Measurements from ENCODE around the gene C16orf87. TPM values are rescaled to one million over a fixed set of nuclear protein-coding genes. Genes with fewer than 3 reads are reported as not detected.
A peak's percentile ranks its signal among the peaks of the same experiment; 100 is the strongest.

Gene C16orf87
- total and polyA plus RNA-seq, 2 experiments from 2014 or later, result 7.9 to 17.6 TPM

DNA sequence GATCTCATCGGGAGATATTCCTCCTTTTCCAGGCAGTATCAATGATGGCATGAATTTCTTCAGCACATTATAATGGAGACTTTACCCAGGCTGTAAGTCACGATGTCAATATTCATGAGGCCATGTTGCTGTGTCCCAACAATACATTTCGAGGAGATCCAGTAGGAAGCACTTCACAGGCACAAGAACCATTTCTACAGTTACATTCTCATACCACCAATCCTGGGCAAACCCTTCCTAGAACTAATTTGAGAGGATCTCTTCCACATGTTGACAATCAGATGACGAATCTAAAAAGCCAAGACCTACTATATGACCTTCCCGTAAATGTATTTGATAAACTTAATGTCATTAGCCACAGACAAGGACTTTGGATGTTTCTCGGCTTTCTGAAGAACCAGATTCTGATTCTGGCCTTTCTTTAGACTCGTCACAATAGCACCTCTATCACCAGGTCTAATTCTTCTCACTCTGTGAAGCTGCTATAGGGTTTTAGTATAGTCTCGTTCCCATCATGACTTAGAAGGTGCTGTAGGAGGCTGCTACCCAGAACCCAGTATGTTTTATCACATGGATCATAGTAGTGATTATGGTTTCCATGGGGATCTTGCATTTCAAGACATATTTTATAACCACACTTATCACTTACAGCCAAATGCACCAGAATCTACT, 40.2 kb downstream of the C16orf87 start:
- no peaks in the 10 kb centered on the region for H3K4me1 ChIP-seq (ENCODE audit: insufficient read depth)
- H3K9me2 ChIP-seq (ENCODE audit: insufficient read depth), result no peaks in the 10 kb centered on the region
- 84 to 85% methylated on average over 8 of the region's 8 CpGs for WGBS, 2 experiments (ENCODE audit: low coverage in 1 of 2, low lambda C conversion rate in 2 of 2, missing lambda C conversion rate in 2 of 2)
- H4K20me1 ChIP-seq (ENCODE audit: insufficient read depth), result no peaks in the 10 kb centered on the region
- H2AFZ ChIP-seq, result peak overlapping the region; percentile 86
- no peaks in the 10 kb centered on the region for H3K36me3 ChIP-seq (ENCODE audit: low read depth)
- DNase-seq, result peak; percentile 17
- in situ Hi-C loops (cut with MboI), result no loop called here
- peak overlapping the region; percentile 90 for H3K9ac ChIP-seq
- H3K4me2 ChIP-seq (ENCODE audit: unreplicated experiment), result peak overlapping the region; percentile 90
- no peaks in the 10 kb centered on the region for H3K79me2 ChIP-seq (ENCODE audit: insufficient read depth)
- peaks cover 12% of the 10 kb centered on the region; the same call in 1 of the 2 replicates for H3F3A ChIP-seq (ENCODE audit: insufficient read depth)
- H3K27ac ChIP-seq, result peak overlapping the region; percentile 74
- H3K9me3 ChIP-seq (ENCODE audit: low read depth), result no peaks in the 10 kb centered on the region
- H3K27me3 ChIP-seq (replicated peaks; ENCODE audit: insufficient read depth), result no peaks in the 10 kb centered on the region
- TF ChIP-seq EZH2phosphoT487 (IDR thresholded peaks at IDR 0.05; ENCODE audit: insufficient read depth, low read depth) (no peak), EZH2 (IDR thresholded peaks at IDR 0.05; ENCODE audit: insufficient read depth, poor library complexity, severe bottlenecking) (no peak)
- H3K4me3 ChIP-seq, result peak overlapping the region; percentile 79

DNA sequence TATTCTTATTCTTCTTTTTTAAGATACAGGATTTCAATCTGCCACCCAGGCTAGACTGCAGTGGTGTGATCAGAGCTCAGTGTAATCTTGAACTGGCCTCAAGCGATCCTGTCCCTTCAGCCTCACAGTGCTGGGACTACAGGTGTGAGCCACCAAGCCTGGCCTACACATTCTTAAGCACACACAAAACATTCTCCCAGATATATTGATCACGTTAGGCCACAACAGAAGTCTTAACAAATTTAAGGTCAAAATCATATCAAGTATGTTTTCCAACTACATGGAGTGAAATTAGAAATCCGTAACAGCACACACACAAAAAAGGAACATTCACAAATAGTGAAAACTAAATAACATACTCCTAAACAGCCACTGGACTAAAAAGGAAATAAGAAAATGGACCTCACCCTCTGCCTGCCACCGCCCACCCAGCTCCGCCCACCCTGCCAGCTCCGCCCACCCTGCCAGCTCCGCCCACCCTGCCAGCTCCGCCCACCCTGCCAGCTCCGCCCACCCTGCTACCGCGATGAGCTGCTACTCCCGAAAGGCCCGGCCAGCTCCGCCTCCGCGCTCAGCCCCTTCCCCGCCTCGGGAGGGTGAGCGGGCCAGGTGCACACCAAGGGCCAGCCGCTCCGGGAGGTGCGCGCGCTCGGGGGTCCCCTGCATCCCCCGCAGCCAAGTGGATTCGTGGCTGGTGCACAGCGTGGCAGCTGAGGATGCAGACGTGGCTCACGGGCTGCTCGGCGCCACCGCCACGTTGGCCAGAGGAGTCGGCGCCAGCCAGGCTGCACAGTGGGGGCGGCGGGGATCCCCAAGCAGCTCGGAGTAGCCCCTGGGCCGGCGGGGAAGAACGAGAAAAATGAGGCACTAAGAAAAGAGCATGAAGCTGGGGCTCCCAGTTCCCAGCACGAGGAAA, 41.2 kb downstream of the C16orf87 start:
- no peaks in the 10 kb centered on the region for H3K9me3 ChIP-seq (ENCODE audit: low read depth)
- no peaks in the 10 kb centered on the region for H4K20me1 ChIP-seq (ENCODE audit: insufficient read depth)
- H3K27me3 ChIP-seq (replicated peaks; ENCODE audit: insufficient read depth), result no peaks in the 10 kb centered on the region
- DNase-seq, result peak; percentile 80
- H3K27ac ChIP-seq, result peak overlapping the region; percentile 74
- in situ Hi-C loops (cut with MboI), result no loop called here
- H2AFZ ChIP-seq, result peak overlapping the region; percentile 86
- H3K79me2 ChIP-seq (ENCODE audit: insufficient read depth), result no peaks in the 10 kb centered on the region
- H3K9me2 ChIP-seq (ENCODE audit: insufficient read depth), result no peaks in the 10 kb centered on the region
- peak overlapping the region; percentile 79 for H3K4me3 ChIP-seq
- peaks cover 12% of the 10 kb centered on the region; the same call in 1 of the 2 replicates for H3F3A ChIP-seq (ENCODE audit: insufficient read depth)
- peak overlapping the region; percentile 90 for H3K4me2 ChIP-seq (ENCODE audit: unreplicated experiment)
- no peaks in the 10 kb centered on the region for H3K4me1 ChIP-seq (ENCODE audit: insufficient read depth)
- peak overlapping the region; percentile 90 for H3K9ac ChIP-seq
- H3K36me3 ChIP-seq (ENCODE audit: low read depth), result no peaks in the 10 kb centered on the region
- 8 to 11% methylated on average over 37 to 43 of the region's 43 CpGs for WGBS, 2 experiments (ENCODE audit: low coverage in 1 of 2, low lambda C conversion rate in 2 of 2, missing lambda C conversion rate in 2 of 2)
- TF ChIP-seq EZH2 (IDR thresholded peaks at IDR 0.05; ENCODE audit: insufficient read depth, poor library complexity, severe bottlenecking), result no peak
- TF ChIP-seq EZH2phosphoT487 (IDR thresholded peaks at IDR 0.05; ENCODE audit: insufficient read depth, low read depth), result no peak

DNA sequence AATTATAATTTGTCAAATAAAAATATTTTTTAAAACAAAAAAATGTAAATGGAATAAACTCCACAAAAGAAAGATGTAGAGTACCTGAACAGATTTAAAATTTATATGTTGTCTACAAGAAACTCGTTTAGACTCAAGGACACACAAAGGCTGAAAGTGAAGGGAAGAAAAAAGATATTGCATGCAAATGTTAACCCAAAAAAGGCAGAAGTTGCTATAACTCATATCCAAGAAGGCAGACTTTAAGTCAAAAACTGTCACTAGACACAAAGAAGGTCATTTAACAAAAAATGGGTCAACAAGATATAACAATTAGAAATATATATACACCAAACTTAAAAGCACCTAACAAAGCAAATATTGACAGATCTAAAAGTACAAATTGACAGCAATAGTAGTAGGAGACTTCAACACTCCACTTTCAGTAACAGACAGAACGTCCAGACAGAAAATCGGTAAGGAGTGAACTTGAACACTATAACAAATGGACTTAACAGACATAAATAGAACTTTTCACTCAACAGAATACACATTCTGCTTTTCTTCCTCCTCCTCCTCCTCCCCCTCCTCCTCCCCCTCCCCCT, 42.0 kb downstream of the C16orf87 start:
- Histone ChIP-seq H3K79me2 (ENCODE audit: insufficient read depth) (no peaks in the 10 kb centered on the region), H3K27ac (no peak overlapping the region), H3K4me3 (no peak overlapping the region), H4K20me1 (ENCODE audit: insufficient read depth) (no peaks in the 10 kb centered on the region), H2AFZ (no peak overlapping the region), H3K9me3 (ENCODE audit: low read depth) (no peaks in the 10 kb centered on the region), H3F3A (ENCODE audit: insufficient read depth) (peaks cover 13% of the 10 kb centered on the region; the same call in 1 of the 2 replicates), H3K4me2 (ENCODE audit: unreplicated experiment) (no peak overlapping the region), H3K9me2 (ENCODE audit: insufficient read depth) (no peaks in the 10 kb centered on the region), H3K9ac (no peak overlapping the region), H3K36me3 (ENCODE audit: low read depth) (no peaks in the 10 kb centered on the region), H3K27me3 (replicated peaks; ENCODE audit: insufficient read depth) (no peaks in the 10 kb centered on the region), H3K4me1 (ENCODE audit: insufficient read depth) (no peaks in the 10 kb centered on the region)
- in situ Hi-C loops (cut with MboI), result no loop called here
- TF ChIP-seq EZH2phosphoT487 (IDR thresholded peaks at IDR 0.05; ENCODE audit: insufficient read depth, low read depth) (no peak), EZH2 (IDR thresholded peaks at IDR 0.05; ENCODE audit: insufficient read depth, poor library complexity, severe bottlenecking) (no peak)
- WGBS, 2 experiments (ENCODE audit: low coverage in 1 of 2, low lambda C conversion rate in 2 of 2, missing lambda C conversion rate in 2 of 2), result 82 to 85% methylated on average over 3 of the region's 3 CpGs
- DNase-seq, result no peak

DNA sequence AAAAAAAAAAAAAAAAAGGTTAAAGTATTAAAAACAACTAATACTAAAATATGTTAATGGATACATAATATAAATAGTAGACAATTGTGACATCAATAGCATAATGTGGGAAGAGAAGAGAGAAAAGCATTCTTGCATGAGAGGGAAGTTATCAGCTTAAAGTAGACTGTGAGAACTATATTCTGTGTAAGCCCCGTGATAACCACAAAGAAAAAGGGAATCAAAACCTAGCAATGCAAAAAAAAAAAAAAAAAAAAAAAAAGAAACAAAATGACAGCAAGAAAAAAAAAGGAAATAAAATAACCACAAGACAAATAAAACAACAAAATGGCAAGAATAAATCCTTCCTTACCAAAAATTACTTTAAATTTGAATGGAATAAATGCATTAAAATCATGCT, 43.1 kb downstream of the C16orf87 start:
- Histone ChIP-seq H3K36me3 (ENCODE audit: low read depth) (no peaks in the 10 kb centered on the region), H3F3A (ENCODE audit: insufficient read depth) (peaks cover 22% of the 10 kb centered on the region; the same call in 1 of the 2 replicates), H3K4me1 (ENCODE audit: insufficient read depth) (no peaks in the 10 kb centered on the region), H3K27me3 (replicated peaks; ENCODE audit: insufficient read depth) (no peaks in the 10 kb centered on the region), H3K27ac (no peak overlapping the region), H3K9ac (no peak overlapping the region), H3K9me2 (ENCODE audit: insufficient read depth) (no peaks in the 10 kb centered on the region), H3K4me3 (no peak overlapping the region), H3K79me2 (ENCODE audit: insufficient read depth) (no peaks in the 10 kb centered on the region), H4K20me1 (ENCODE audit: insufficient read depth) (no peaks in the 10 kb centered on the region), H3K4me2 (ENCODE audit: unreplicated experiment) (no peak overlapping the region), H3K9me3 (ENCODE audit: low read depth) (no peaks in the 10 kb centered on the region), H2AFZ (no peak overlapping the region)
- no peak for DNase-seq
- 87 to 88% methylated on average over 1 of the region's 1 CpG for WGBS, 2 experiments (ENCODE audit: low coverage in 1 of 2, low lambda C conversion rate in 2 of 2, missing lambda C conversion rate in 2 of 2)
- in situ Hi-C loops (cut with MboI), result no loop called here
- TF ChIP-seq EZH2 (IDR thresholded peaks at IDR 0.05; ENCODE audit: insufficient read depth, poor library complexity, severe bottlenecking) (no peak), EZH2phosphoT487 (IDR thresholded peaks at IDR 0.05; ENCODE audit: insufficient read depth, low read depth) (no peak)

Measured in GM23248 (cell line).